Activated T-helper 17 cell treated with anti-CD3 and anti-CD28 coated beads, Interleukin-2, amount 50 U/mL, for 72 hours (primary cell): ENCODE data around the gene OR2A5. TPM values are rescaled to one million over a fixed set of nuclear protein-coding genes. Genes with fewer than 3 reads are reported as not detected.
"Not testable (repeated sequence)": the region's sequence is repeated elsewhere in the genome, so short reads cannot be mapped to it uniquely, and the experiment has no call there.

Source experiments
- ATAC-seq: fragments of 150-1000 bp; cut with Tn5 transposase; replicated peaks from 2 replicates; pipeline ENCODE4 v1.10.0; 2021; ENCODE audit warnings: mild to moderate bottlenecking, moderate library complexity
- H3K27ac Mint-ChIP-seq: one replicate; pipeline ENCODE4 v1.8.0; 2022; ENCODE audit warnings: mixed read lengths
- H3K27me3 Mint-ChIP-seq: one replicate; pipeline ENCODE4 v1.8.0; 2022; ENCODE audit warnings: mixed read lengths
- H3K36me3 Mint-ChIP-seq: one replicate; pipeline ENCODE4 v1.8.0; 2022; ENCODE audit warnings: low read depth, mild to moderate bottlenecking, mixed read lengths
- H3K4me1 Mint-ChIP-seq: one replicate; pipeline ENCODE4 v1.8.0; 2022; ENCODE audit warnings: mixed read lengths
- H3K4me3 Mint-ChIP-seq: one replicate; pipeline ENCODE4 v1.8.0; 2022; ENCODE audit warnings: mild to moderate bottlenecking, mixed read lengths
- H3K9me3 Mint-ChIP-seq: one replicate; pipeline ENCODE4 v1.8.0; 2022; ENCODE audit warnings: mixed read lengths
- total RNA-seq, 2 donors: library from RNA; stranded (reverse); gene quantifications; one replicate each; pipeline ENCODE4 v1.2.3, GENCODE V29; 2022

The OR2A5 gene
- total RNA-seq, 2 donors from 2014 or later, result not detected

DNA sequence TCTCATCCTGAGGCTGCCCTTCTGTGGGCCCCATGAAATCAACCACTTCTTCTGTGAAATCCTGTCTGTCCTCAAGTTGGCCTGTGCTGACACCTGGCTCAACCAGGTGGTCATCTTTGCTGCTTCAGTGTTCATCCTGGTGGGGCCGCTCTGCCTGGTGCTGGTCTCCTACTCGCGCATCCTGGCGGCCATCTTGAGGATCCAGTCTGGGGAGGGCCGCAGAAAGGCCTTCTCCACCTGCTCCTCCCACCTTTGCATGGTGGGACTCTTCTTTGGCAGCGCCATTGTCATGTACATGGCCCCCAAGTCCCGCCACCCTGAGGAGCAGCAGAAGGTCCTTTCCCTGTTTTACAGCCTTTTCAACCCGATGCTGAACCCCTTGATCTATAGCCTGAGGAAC, 2.1 kb downstream of the OR2A5 start:
- H3K27ac Mint-ChIP-seq, H3K36me3 Mint-ChIP-seq, H3K9me3 Mint-ChIP-seq, H3K4me3 Mint-ChIP-seq, H3K4me1 Mint-ChIP-seq, ATAC-seq: not testable (repeated sequence)
- H3K27me3 Mint-ChIP-seq, result peaks cover 20% of the 10 kb centered on the region

- Mint-ChIP-seq H3K27ac (no peak overlapping the region), H3K4me1 (no peaks in the 10 kb centered on the region), H3K4me3 (no peak overlapping the region), H3K9me3 (peaks cover 3% of the 10 kb centered on the region), H3K36me3 (no peaks in the 10 kb centered on the region), H3K27me3 (peaks cover 20% of the 10 kb centered on the region)
- no peak for ATAC-seq
These were observed 9.2 kb downstream of the OR2A5 start for GRCh38 chr7:144057954-144058353.

- no peak overlapping the region for H3K27ac Mint-ChIP-seq
- no peak overlapping the region for H3K4me3 Mint-ChIP-seq
- peaks cover 26% of the 10 kb centered on the region for H3K27me3 Mint-ChIP-seq
- H3K4me1 Mint-ChIP-seq, result no peaks in the 10 kb centered on the region
- ATAC-seq, result no peak
- H3K36me3 Mint-ChIP-seq, result no peaks in the 10 kb centered on the region
- H3K9me3 Mint-ChIP-seq, result peaks cover 3% of the 10 kb centered on the region
These were observed 15.0 kb downstream of the OR2A5 start for GRCh38 chr7:144063710-144064109.

GRCh38 chr7:144069511-144069910, 20.8 kb downstream of the OR2A5 start, which contains the start of gene OR2A25:
Gene OR2A25 (plus strand): TSS chr7:144069811. CDS start chr7:144074220, 4,409 bp downstream.
- no peak for ATAC-seq
- no peaks in the 10 kb centered on the region for H3K9me3 Mint-ChIP-seq
- peaks cover 17% of the 10 kb centered on the region for H3K27me3 Mint-ChIP-seq
- no peak within 1 kb of the TSS for H3K4me3 Mint-ChIP-seq
- no peak within 1 kb of the TSS for H3K27ac Mint-ChIP-seq
- no peaks in the 10 kb centered on the region for H3K36me3 Mint-ChIP-seq
- no peaks in the 10 kb centered on the region for H3K4me1 Mint-ChIP-seq

DNA sequence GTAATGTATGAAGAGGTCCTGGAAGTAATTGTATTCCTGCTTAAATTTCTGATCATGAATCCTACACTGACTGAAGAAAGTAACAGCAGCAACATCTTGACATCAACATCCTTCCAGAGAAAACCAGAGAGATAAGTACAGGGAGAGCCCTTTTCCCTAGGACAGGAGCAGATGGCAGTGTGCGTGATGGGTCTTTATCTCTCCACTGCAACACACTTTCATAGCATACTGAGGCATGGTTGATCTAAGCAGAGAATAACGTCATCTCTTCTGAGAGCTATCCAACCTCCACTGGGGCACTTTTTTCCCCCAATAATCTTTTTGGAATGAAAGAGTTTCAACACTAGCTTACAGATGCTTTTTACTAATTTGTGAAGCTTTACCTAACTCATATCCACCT, 21.2 kb downstream of the OR2A5 start:
- Mint-ChIP-seq H3K4me3 (no peak overlapping the region), H3K9me3 (no peaks in the 10 kb centered on the region), H3K27me3 (peaks cover 22% of the 10 kb centered on the region), H3K27ac (no peak overlapping the region), H3K36me3 (no peaks in the 10 kb centered on the region), H3K4me1 (no peaks in the 10 kb centered on the region)
- ATAC-seq, result no peak

GRCh38 chr7:144074374-144074773, 25.6 kb downstream of the OR2A5 start:
- H3K27me3 Mint-ChIP-seq, result peaks cover 20% of the 10 kb centered on the region
- no peaks in the 10 kb centered on the region for H3K9me3 Mint-ChIP-seq
- no peak for ATAC-seq
- no peaks in the 10 kb centered on the region for H3K36me3 Mint-ChIP-seq
- H3K4me3 Mint-ChIP-seq, result no peak overlapping the region
- no peak overlapping the region for H3K27ac Mint-ChIP-seq
- no peaks in the 10 kb centered on the region for H3K4me1 Mint-ChIP-seq

DNA sequence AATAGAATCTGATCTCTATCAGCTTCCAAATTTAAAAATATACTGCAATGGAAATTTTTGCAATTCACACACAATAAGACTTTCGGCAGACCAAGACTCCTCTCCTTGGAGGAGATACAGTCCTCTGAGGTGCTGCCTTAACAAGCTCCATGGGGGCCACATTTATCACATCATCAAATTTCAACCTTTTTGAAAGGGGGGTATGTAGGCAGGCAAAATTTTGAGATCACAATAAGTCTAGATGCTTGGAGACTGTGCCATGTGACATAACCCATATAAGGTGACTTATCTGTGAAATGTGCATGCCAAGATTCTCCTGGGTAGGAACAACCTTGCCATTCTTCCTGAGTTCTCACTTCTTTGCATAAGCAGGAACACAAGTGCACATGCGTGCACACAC, 37.2 kb downstream of the OR2A5 start, which contains the start of gene OR2A12:
Gene OR2A12, plus strand, starts transcription at position 301 of the 400 bp plus-strand sequence. CDS start 8,830 bp downstream, outside the sequence.
- H3K27ac Mint-ChIP-seq, result no peak within 1 kb of the TSS
- no peaks in the 10 kb centered on the region for H3K4me1 Mint-ChIP-seq
- no peak within 1 kb of the TSS for H3K4me3 Mint-ChIP-seq
- no peak for ATAC-seq
- no peaks in the 10 kb centered on the region for H3K36me3 Mint-ChIP-seq
- H3K27me3 Mint-ChIP-seq, result peaks cover 4% of the 10 kb centered on the region
- no peaks in the 10 kb centered on the region for H3K9me3 Mint-ChIP-seq

DNA sequence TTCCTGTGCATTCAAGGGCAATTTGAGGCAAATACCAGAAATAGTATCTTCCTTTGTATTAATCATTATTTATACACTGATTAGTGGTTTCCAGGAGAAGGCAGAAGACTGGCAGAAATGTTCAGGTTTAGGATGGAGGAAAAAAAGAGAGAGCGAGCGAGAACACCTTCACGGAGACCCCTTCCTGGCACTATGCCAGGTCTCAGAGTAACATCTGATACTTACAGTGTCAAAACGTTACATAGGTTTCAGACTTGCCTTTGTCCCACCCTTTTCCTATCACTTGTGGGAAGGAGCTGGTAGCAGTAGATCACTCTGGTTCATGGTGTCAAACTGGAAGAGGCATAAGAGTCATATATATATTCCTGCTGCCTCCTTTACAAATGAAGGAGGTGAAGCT, 38.0 kb downstream of the OR2A5 start:
- no peak for ATAC-seq
- H3K27ac Mint-ChIP-seq, result no peak overlapping the region
- no peaks in the 10 kb centered on the region for H3K36me3 Mint-ChIP-seq
- no peaks in the 10 kb centered on the region for H3K9me3 Mint-ChIP-seq
- peaks cover 4% of the 10 kb centered on the region for H3K27me3 Mint-ChIP-seq
- no peaks in the 10 kb centered on the region for H3K4me1 Mint-ChIP-seq
- H3K4me3 Mint-ChIP-seq, result no peak overlapping the region

DNA sequence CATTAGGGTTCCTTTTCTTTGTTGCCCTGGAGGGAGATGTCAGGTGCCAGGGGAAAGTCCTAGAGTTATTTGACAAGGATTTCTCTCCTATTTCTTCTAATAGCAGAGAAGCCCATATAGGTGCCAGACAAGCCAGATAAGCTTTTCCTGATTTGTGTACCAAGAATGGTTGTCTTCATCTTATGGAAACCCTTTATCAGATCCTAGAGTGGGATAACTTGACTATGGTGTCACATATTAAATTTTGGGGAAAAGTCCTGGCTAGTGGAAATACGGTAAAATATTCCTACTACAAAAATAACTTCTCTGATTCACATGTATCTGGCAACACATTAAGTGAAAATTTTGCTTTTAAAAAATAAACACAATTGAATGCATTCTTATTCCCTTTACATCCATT, 38.5 kb downstream of the OR2A5 start:
- Mint-ChIP-seq H3K27me3 (peaks cover 4% of the 10 kb centered on the region), H3K4me1 (no peaks in the 10 kb centered on the region), H3K9me3 (no peaks in the 10 kb centered on the region), H3K36me3 (no peaks in the 10 kb centered on the region), H3K4me3 (no peak overlapping the region), H3K27ac (no peak overlapping the region)
- ATAC-seq, result no peak

DNA sequence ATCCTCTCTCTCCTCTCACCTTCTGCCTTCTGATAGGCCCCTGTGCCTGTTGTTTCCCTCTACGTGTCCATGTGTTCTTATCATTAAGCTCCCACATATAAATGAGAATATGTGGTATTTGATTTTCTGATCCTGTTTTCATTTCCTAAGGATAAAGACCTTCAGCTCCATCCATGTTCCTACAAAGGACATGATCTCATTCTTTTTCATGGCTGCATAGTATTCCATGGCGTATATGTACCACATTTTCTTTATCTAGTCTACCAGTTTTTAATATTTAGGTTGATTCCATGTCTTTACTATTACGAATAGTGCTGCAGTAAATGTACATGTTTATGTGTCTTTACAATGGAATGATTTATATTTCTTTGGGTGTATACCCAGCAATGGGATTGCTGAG, 41.9 kb downstream of the OR2A5 start:
- Mint-ChIP-seq H3K4me1 (no peaks in the 10 kb centered on the region), H3K9me3 (no peaks in the 10 kb centered on the region), H3K36me3 (no peaks in the 10 kb centered on the region), H3K27me3 (peaks cover 4% of the 10 kb centered on the region), H3K27ac (no peak overlapping the region), H3K4me3 (no peak overlapping the region)
- no peak for ATAC-seq

- H3K27ac Mint-ChIP-seq, result no peak overlapping the region
- H3K4me3 Mint-ChIP-seq, result no peak overlapping the region
- H3K4me1 Mint-ChIP-seq, result no peaks in the 10 kb centered on the region
- H3K9me3 Mint-ChIP-seq, result peaks cover 3% of the 10 kb centered on the region
- peaks cover 15% of the 10 kb centered on the region for H3K27me3 Mint-ChIP-seq
- no peaks in the 10 kb centered on the region for H3K36me3 Mint-ChIP-seq
- no peak for ATAC-seq
These were observed 50.0 kb downstream of the OR2A5 start for GRCh38 chr7:144098776-144099175.

GRCh38 chr7:144100607-144101006, 51.9 kb downstream of the OR2A5 start:
- no peak overlapping the region for H3K4me3 Mint-ChIP-seq
- ATAC-seq, result no peak
- H3K4me1 Mint-ChIP-seq, result no peaks in the 10 kb centered on the region
- peaks cover 16% of the 10 kb centered on the region for H3K27me3 Mint-ChIP-seq
- peaks cover 3% of the 10 kb centered on the region for H3K9me3 Mint-ChIP-seq
- no peak overlapping the region for H3K27ac Mint-ChIP-seq
- no peaks in the 10 kb centered on the region for H3K36me3 Mint-ChIP-seq

DNA sequence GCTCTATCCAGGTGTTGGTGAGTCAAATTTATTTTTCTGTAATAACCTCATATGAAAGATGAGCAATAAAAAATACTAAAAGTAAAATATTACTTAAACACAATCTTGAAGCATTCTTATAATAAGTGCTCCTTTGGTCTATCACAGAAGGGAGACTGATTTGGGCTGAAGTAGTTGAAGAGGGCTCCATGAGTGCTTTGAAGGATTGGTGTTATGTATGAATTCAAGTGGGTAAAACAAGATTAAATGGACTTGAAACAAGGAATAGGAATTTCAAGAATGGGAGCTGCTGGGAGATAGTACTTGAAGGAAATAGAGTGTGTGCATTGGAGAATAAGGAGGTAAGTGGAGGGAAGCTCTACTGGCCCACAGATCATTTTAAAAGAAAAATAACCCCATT, 53.3 kb downstream of the OR2A5 start:
- Mint-ChIP-seq H3K36me3 (no peaks in the 10 kb centered on the region), H3K4me3 (no peak overlapping the region), H3K27ac (no peak overlapping the region), H3K4me1 (no peaks in the 10 kb centered on the region), H3K9me3 (no peaks in the 10 kb centered on the region), H3K27me3 (peaks cover 11% of the 10 kb centered on the region)
- ATAC-seq, result no peak

- ATAC-seq, result no peak
- no peaks in the 10 kb centered on the region for H3K9me3 Mint-ChIP-seq
- no peaks in the 10 kb centered on the region for H3K4me1 Mint-ChIP-seq
- no peak overlapping the region for H3K27ac Mint-ChIP-seq
- no peak overlapping the region for H3K4me3 Mint-ChIP-seq
- peaks cover 14% of the 10 kb centered on the region for H3K27me3 Mint-ChIP-seq
- no peaks in the 10 kb centered on the region for H3K36me3 Mint-ChIP-seq
These were observed 56.5 kb downstream of the OR2A5 start for GRCh38 chr7:144105211-144105610.
